ENCODE results near the gene DAAM1.

The DAAM1 gene

DNA sequence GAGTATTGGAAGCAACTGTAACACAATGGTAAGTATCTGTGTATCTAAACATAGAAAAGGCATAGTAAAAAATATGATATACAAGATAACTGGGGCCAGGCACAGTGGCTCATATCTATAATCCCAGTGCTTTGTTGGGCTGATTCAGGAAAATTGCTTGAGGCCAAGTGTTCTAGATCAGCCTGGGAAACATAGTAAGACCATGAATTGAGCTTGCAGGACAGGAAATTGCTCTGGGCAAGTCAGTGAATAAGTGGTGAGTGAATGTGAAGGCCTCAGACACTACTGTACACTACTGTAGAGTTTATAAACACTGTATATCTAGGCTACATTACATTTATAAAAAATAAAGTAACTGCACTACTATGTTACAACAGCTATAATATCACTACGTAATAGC lies 201.5 kb downstream of the DAAM1 start:
- no peak for ATAC-seq
- no peak for TF ChIP-seq ZNF565 (CRISPR knock-in tag; conservative IDR thresholded peaks at IDR 0.05; ENCODE audit: low read depth)
- TF ChIP-seq ZNF70 (CRISPR knock-in tag; IDR thresholded peaks at IDR 0.05) = no peak
- no peak for TF ChIP-seq ZC3H10 (CRISPR knock-in tag; IDR thresholded peaks at IDR 0.05)

DNA sequence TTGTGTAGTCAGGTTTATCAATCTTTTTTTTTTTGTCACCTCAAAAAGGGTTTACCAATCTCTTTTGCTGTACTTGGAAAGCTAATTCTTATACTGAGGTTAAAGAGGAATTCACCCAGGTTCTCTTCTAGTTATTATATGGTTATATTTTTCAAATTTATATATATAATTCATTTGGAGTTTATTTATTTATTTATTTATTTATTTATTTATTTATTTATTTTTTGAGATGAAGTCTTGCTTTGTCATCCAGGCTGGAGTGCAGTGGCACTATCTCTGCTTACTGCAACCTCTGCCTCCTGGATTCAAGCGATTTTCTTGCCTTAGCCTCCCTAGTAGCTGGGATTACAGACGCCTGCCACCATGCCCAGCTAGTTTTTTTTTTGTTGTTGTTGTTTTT lies 202.9 kb downstream of the DAAM1 start:
- TF ChIP-seq TOX (CRISPR knock-in tag; IDR thresholded peaks at IDR 0.05; ENCODE audit: borderline replicate concordance) (no peak), ZC3H10 (CRISPR knock-in tag; IDR thresholded peaks at IDR 0.05) (no peak), ZFP30 (CRISPR knock-in tag; IDR thresholded peaks at IDR 0.05) (no peak), CSDC2 (CRISPR knock-in tag; IDR thresholded peaks at IDR 0.05) (no peak), GLIS3 (CRISPR knock-in tag; IDR thresholded peaks at IDR 0.05) (no peak), ARNTL (CRISPR knock-in tag; IDR thresholded peaks at IDR 0.05; ENCODE audit: borderline replicate concordance, low read depth) (no peak), ZNF565 (CRISPR knock-in tag; conservative IDR thresholded peaks at IDR 0.05; ENCODE audit: low read depth) (no peak), TCF4 (CRISPR knock-in tag; IDR thresholded peaks at IDR 0.05; ENCODE audit: borderline replicate concordance) (no peak), BACH2 (CRISPR knock-in tag; IDR thresholded peaks at IDR 0.05; ENCODE audit: borderline replicate concordance) (no peak), SNAI2 (CRISPR knock-in tag; IDR thresholded peaks at IDR 0.05) (no peak)
- TF ChIP-seq, protein P1, sequence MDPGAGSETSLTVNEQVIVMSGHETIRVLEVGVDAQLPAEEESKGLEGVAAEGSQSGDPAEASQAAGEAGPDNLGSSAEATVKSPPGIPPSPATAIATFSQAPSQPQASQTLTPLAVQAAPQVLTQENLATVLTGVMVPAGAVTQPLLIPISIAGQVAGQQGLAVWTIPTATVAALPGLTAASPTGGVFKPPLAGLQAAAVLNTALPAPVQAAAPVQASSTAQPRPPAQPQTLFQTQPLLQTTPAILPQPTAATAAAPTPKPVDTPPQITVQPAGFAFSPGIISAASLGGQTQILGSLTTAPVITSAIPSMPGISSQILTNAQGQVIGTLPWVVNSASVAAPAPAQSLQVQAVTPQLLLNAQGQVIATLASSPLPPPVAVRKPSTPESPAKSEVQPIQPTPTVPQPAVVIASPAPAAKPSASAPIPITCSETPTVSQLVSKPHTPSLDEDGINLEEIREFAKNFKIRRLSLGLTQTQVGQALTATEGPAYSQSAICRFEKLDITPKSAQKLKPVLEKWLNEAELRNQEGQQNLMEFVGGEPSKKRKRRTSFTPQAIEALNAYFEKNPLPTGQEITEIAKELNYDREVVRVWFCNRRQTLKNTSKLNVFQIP (CRISPR knock-in tag; IDR thresholded peaks at IDR 0.05; ENCODE audit: borderline replicate concordance, low read depth) = no peak
- TF ChIP-seq, protein P2, sequence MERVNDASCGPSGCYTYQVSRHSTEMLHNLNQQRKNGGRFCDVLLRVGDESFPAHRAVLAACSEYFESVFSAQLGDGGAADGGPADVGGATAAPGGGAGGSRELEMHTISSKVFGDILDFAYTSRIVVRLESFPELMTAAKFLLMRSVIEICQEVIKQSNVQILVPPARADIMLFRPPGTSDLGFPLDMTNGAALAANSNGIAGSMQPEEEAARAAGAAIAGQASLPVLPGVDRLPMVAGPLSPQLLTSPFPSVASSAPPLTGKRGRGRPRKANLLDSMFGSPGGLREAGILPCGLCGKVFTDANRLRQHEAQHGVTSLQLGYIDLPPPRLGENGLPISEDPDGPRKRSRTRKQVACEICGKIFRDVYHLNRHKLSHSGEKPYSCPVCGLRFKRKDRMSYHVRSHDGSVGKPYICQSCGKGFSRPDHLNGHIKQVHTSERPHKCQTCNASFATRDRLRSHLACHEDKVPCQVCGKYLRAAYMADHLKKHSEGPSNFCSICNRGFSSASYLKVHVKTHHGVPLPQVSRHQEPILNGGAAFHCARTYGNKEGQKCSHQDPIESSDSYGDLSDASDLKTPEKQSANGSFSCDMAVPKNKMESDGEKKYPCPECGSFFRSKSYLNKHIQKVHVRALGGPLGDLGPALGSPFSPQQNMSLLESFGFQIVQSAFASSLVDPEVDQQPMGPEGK (CRISPR knock-in tag; IDR thresholded peaks at IDR 0.05; ENCODE audit: borderline replicate concordance) = no peak
- TF ChIP-seq, protein P3, sequence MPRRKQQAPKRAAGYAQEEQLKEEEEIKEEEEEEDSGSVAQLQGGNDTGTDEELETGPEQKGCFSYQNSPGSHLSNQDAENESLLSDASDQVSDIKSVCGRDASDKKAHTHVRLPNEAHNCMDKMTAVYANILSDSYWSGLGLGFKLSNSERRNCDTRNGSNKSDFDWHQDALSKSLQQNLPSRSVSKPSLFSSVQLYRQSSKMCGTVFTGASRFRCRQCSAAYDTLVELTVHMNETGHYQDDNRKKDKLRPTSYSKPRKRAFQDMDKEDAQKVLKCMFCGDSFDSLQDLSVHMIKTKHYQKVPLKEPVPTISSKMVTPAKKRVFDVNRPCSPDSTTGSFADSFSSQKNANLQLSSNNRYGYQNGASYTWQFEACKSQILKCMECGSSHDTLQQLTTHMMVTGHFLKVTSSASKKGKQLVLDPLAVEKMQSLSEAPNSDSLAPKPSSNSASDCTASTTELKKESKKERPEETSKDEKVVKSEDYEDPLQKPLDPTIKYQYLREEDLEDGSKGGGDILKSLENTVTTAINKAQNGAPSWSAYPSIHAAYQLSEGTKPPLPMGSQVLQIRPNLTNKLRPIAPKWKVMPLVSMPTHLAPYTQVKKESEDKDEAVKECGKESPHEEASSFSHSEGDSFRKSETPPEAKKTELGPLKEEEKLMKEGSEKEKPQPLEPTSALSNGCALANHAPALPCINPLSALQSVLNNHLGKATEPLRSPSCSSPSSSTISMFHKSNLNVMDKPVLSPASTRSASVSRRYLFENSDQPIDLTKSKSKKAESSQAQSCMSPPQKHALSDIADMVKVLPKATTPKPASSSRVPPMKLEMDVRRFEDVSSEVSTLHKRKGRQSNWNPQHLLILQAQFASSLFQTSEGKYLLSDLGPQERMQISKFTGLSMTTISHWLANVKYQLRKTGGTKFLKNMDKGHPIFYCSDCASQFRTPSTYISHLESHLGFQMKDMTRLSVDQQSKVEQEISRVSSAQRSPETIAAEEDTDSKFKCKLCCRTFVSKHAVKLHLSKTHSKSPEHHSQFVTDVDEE (CRISPR knock-in tag; IDR thresholded peaks at IDR 0.05) = no peak
- ATAC-seq = no peak

DNA sequence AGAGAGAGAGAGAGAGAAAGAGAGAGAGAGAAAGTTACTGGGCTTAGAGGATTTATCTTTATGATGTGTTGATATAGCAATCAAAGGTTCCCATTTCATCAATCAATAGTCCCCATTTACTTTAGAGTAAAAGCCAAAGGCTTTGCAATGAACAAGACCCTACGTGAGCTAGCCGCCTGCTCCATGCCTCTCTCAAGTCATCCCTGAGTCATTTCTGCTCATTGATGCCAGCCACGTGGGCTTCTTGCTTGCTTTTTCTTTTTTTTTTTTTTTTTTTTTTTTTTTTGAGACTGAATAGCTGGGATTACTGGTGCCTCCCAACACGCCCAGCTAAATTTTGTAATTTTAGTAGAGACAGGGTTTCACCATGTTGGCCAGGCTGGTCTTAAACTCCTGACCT lies 205.8 kb downstream of the DAAM1 start:
- no peak for ATAC-seq
- TF ChIP-seq GLIS3 (CRISPR knock-in tag; IDR thresholded peaks at IDR 0.05) (no peak), ARNTL (CRISPR knock-in tag; IDR thresholded peaks at IDR 0.05; ENCODE audit: borderline replicate concordance, low read depth) (no peak), ZFP30 (CRISPR knock-in tag; IDR thresholded peaks at IDR 0.05) (no peak), OSR1 (CRISPR knock-in tag; IDR thresholded peaks at IDR 0.05) (no peak), TCF4 (CRISPR knock-in tag; IDR thresholded peaks at IDR 0.05; ENCODE audit: borderline replicate concordance) (no peak), PPARA (CRISPR knock-in tag; IDR thresholded peaks at IDR 0.05; ENCODE audit: borderline replicate concordance) (no peak), ZNF70 (CRISPR knock-in tag; IDR thresholded peaks at IDR 0.05) (no peak), TOX (CRISPR knock-in tag; IDR thresholded peaks at IDR 0.05; ENCODE audit: borderline replicate concordance) (no peak), ZFP3 (CRISPR knock-in tag; IDR thresholded peaks at IDR 0.05) (no peak)
- TF ChIP-seq, protein P4, sequence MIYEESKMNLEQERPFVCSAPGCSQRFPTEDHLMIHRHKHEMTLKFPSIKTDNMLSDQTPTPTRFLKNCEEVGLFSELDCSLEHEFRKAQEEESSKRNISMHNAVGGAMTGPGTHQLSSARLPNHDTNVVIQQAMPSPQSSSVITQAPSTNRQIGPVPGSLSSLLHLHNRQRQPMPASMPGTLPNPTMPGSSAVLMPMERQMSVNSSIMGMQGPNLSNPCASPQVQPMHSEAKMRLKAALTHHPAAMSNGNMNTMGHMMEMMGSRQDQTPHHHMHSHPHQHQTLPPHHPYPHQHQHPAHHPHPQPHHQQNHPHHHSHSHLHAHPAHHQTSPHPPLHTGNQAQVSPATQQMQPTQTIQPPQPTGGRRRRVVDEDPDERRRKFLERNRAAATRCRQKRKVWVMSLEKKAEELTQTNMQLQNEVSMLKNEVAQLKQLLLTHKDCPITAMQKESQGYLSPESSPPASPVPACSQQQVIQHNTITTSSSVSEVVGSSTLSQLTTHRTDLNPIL (CRISPR knock-in tag; IDR thresholded peaks at IDR 0.05; ENCODE audit: low read depth) = no peak
- TF ChIP-seq, protein P2 (CRISPR knock-in tag; IDR thresholded peaks at IDR 0.05; ENCODE audit: borderline replicate concordance) = no peak

DNA sequence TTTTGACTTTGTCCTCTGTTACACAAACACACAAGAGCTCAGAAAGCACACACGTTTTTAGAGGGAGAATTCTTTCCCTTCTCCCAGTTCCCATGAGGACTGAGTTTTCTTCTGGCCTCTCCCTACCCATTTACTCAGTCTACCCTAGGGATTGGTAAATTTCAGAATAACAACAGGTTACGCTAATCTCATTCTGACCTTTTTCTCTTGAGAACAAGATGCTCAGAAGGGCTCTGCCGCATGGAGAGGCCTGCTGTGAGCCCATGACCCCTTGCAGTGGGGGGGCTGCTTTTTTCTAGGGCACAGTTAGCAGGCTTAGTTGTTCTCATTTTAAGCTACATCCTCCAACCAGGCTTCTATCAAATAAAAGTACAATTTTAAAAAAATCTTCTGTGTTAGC lies 207.2 kb downstream of the DAAM1 start:
- TF ChIP-seq ZFP3 (CRISPR knock-in tag; IDR thresholded peaks at IDR 0.05) (no peak), ESRRG (CRISPR knock-in tag; IDR thresholded peaks at IDR 0.05) (no peak), GLIS3 (CRISPR knock-in tag; IDR thresholded peaks at IDR 0.05) (no peak)
- no peak for ATAC-seq

Data from SK-N-SH treated with all-trans-retinoic acid at 6 μM for 48 hours (cell line).